ENCODE data around the gene BDKRB2.

BDKRB2 gene

GRCh38 chr14:96201157-96201556, 3.5 kb upstream of the BDKRB2 start:
- DNase-seq: no peak

GRCh38 chr14:96201965-96202364, 2.7 kb upstream of the BDKRB2 start:
- no peak for DNase-seq

GRCh38 chr14:96202441-96203094, 2.1 kb upstream of the BDKRB2 start:
- DNase-seq: no peak

- no peak for DNase-seq
Measured at GRCh38 chr14:96203116-96203515, 1.5 kb upstream of the BDKRB2 start.

GRCh38 chr14:96203635-96204034, 1.0 kb upstream of the BDKRB2 start:
- DNase-seq: no peak

GRCh38 chr14:96205059-96205977, 679 bp downstream of the BDKRB2 start:
- no peak for DNase-seq

GRCh38 chr14:96205978-96206360, 1.3 kb downstream of the BDKRB2 start:
- no peak for DNase-seq

- DNase-seq: no peak
Measured at GRCh38 chr14:96206461-96206860, 1.8 kb downstream of the BDKRB2 start.

- no peak for DNase-seq
Measured at GRCh38 chr14:96207686-96208085, 3.0 kb downstream of the BDKRB2 start.

GRCh38 chr14:96208739-96209138, 4.1 kb downstream of the BDKRB2 start:
- no peak for DNase-seq

GRCh38 chr14:96212140-96212539, 7.5 kb downstream of the BDKRB2 start:
- no peak for DNase-seq

GRCh38 chr14:96212896-96213295, 8.3 kb downstream of the BDKRB2 start:
- no peak for DNase-seq

GRCh38 chr14:96213871-96214465, 9.3 kb downstream of the BDKRB2 start:
- no peak for DNase-seq

GRCh38 chr14:96214793-96215192, 10.2 kb downstream of the BDKRB2 start:
- DNase-seq: peak; percentile 60

- DNase-seq: no peak
Measured at GRCh38 chr14:96215452-96216244, 11.0 kb downstream of the BDKRB2 start.

- DNase-seq: no peak
Measured at GRCh38 chr14:96216627-96217026, 12.0 kb downstream of the BDKRB2 start.

GRCh38 chr14:96217376-96217913, 12.8 kb downstream of the BDKRB2 start:
- no peak for DNase-seq

- DNase-seq: no peak
Measured at GRCh38 chr14:96221109-96221650, 16.5 kb downstream of the BDKRB2 start.

- DNase-seq: no peak
Measured at GRCh38 chr14:96221841-96222240, 17.2 kb downstream of the BDKRB2 start.

GRCh38 chr14:96224480-96225096, 19.9 kb downstream of the BDKRB2 start:
- DNase-seq: no peak

GRCh38 chr14:96225213-96225612, 20.6 kb downstream of the BDKRB2 start:
- no peak for DNase-seq

GRCh38 chr14:96225745-96226151, 21.1 kb downstream of the BDKRB2 start:
- DNase-seq: peak; percentile 77

Measured in right hindlimb (tissue), 1 donor.